ENCODE results near the gene VAMP1.

The VAMP1 gene

GRCh38 chr12:6423267-6424007 lies 47.0 kb downstream of the VAMP1 start:
- peak; percentile 62 for DNase-seq

GRCh38 chr12:6420364-6420763 lies 50.1 kb downstream of the VAMP1 start:
- no peak for DNase-seq

- DNase-seq, result no peak
These were observed 51.7 kb downstream of the VAMP1 start for GRCh38 chr12:6418796-6419195.

GRCh38 chr12:6416596-6416995 lies 53.9 kb downstream of the VAMP1 start:
- no peak for DNase-seq
